Muscle of back (tissue), 10 donors: ENCODE measurements around the gene EIF1AD. TPM values are rescaled to one million over a fixed set of nuclear protein-coding genes. Genes with fewer than 3 reads are reported as not detected.

Experiments
- polyA plus RNA-seq, 10 donors: library from polyadenylated mRNA; unstranded; fragments of 120-200 nt; gene quantifications; one replicate each; pipeline ENCODE4 v1.2.1, GENCODE V29; 2013; ENCODE audit not compliant: insufficient read length in 10 of 10

The EIF1AD gene
- polyA plus RNA-seq, 10 donors, result 14.0 to 23.0 (median 18.6) TPM

Other genes starting within 250 kb of the EIF1AD start
- 1 to 10 TPM; 1.4 to 3.0 (median 2.2) TPM for gene AP5B1, start 221.2 kb downstream of the EIF1AD start, polyA plus RNA-seq
- 1 to 10 TPM in 1 of 10 donors, under 1 TPM in 1, not detected in 8; 0.31 to 1.2 TPM for gene OVOL1, start 215.1 kb downstream of the EIF1AD start, polyA plus RNA-seq
- gene SNX32, start 168.2 kb downstream of the EIF1AD start, polyA plus RNA-seq, result 1 to 10 TPM in 9 of 10 donors, under 1 TPM in 1; 0.64 to 2.3 (median 1.6) TPM
- gene CFL1, start 144.0 kb downstream of the EIF1AD start, polyA plus RNA-seq, result 100 to 1,000 TPM; 475 to 750 (median 627) TPM
- 10 to 100 TPM; 31.7 to 60.8 (median 41.9) TPM for gene MUS81, start 141.7 kb downstream of the EIF1AD start, polyA plus RNA-seq
- gene EFEMP2, start 129.4 kb downstream of the EIF1AD start, polyA plus RNA-seq, result 100 to 1,000 TPM in 5 of 10 donors, 10 to 100 TPM in 5; 83.5 to 137 (median 101) TPM
- 1 to 10 TPM in 4 of 10 donors, under 1 TPM in 5, not detected in 1; 0.69 to 2.9 (median 0.98) TPM for gene CTSW, start 122.3 kb downstream of the EIF1AD start, polyA plus RNA-seq
- 10 to 100 TPM; 57.3 to 68.8 (median 61.7) TPM for gene FIBP, start 113.7 kb downstream of the EIF1AD start, polyA plus RNA-seq
- gene CCDC85B, start 111.5 kb downstream of the EIF1AD start, polyA plus RNA-seq, result 10 to 100 TPM in 8 of 10 donors, 1 to 10 TPM in 2; 9.2 to 24.8 (median 12.6) TPM
- under 1 TPM in 6 of 10 donors, not detected in 4; 0.22 to 0.64 (median 0.29) TPM for gene FOSL1, start 101.8 kb downstream of the EIF1AD start, polyA plus RNA-seq
- gene C11orf68, start 83.1 kb downstream of the EIF1AD start, polyA plus RNA-seq, result 10 to 100 TPM; 27.2 to 39.2 (median 32.0) TPM
- gene DRAP1, start 82.7 kb downstream of the EIF1AD start, polyA plus RNA-seq, result 100 to 1,000 TPM in 2 of 10 donors, 10 to 100 TPM in 8; 46.8 to 108 (median 66.1) TPM
- under 1 TPM in 2 of 10 donors, not detected in 8; 0.25 to 0.40 TPM for gene TSGA10IP, start 56.7 kb downstream of the EIF1AD start, polyA plus RNA-seq
- 10 to 100 TPM; 30.7 to 42.6 (median 36.7) TPM for gene SART1, start 40.4 kb downstream of the EIF1AD start, polyA plus RNA-seq
- gene BANF1, start 346 bp upstream of the EIF1AD start, polyA plus RNA-seq, result 100 to 1,000 TPM; 199 to 250 (median 215) TPM
- not detected for gene CST6, start 9.9 kb upstream of the EIF1AD start, polyA plus RNA-seq
- gene CATSPER1, start 24.3 kb upstream of the EIF1AD start, polyA plus RNA-seq, result under 1 TPM in 6 of 10 donors, not detected in 4; 0.10 to 0.26 (median 0.22) TPM
- gene GAL3ST3, start 47.0 kb upstream of the EIF1AD start, polyA plus RNA-seq, result 1 to 10 TPM in 2 of 10 donors, under 1 TPM in 8; 0.22 to 1.1 (median 0.57) TPM
- gene SF3B2, start 50.2 kb upstream of the EIF1AD start, polyA plus RNA-seq, result 100 to 1,000 TPM; 119 to 163 (median 138) TPM
- 10 to 100 TPM; 29.6 to 34.8 (median 32.6) TPM for gene PACS1, start 68.1 kb upstream of the EIF1AD start, polyA plus RNA-seq